Right lobe of liver (tissue), 6 donors: ENCODE data around the gene ADCY9. TPM values are rescaled to one million over a fixed set of nuclear protein-coding genes. Genes with fewer than 3 reads are reported as not detected.
A peak's percentile ranks its signal among the peaks of the same experiment; 100 is the strongest.
"Not testable (repeated sequence)": the region's sequence is repeated elsewhere in the genome, so short reads cannot be mapped to it uniquely, and the experiment has no call there.

Experiments used
- ATAC-seq, 4 donors: fragments of 200-7000 bp; cut with Tn5 transposase; one replicate each; pipeline ENCODE4 v1.9.1; 2020; ENCODE audit warnings: mild to moderate bottlenecking in 4 of 4, moderate library complexity in 4 of 4
- DNase-seq, 3 donors: peaks; one replicate each; pipeline ENCODE4 v3.0.0-alpha.2; 2020
- H3K27ac ChIP-seq, 3 donors: fragments of 200-600 bp; one replicate each; pipeline ENCODE4 v1.8.0; 2022
- H3K27me3 ChIP-seq, 2 donors: fragments of 200-600 bp; one replicate each; pipeline ENCODE4 v1.8.0; 2022
- H3K36me3 ChIP-seq, 4 donors: fragments of 200-600 bp; sonication (generic) in 1 of 4; one replicate each; pipeline versions ENCODE4 v1.5.1 to v1.8.0; 2017 to 2022; ENCODE audit warnings: control low read depth in 1 of 4
- H3K4me1 ChIP-seq, 4 donors: fragments of 200-600 bp; sonication (generic) in 1 of 4; one replicate each; pipeline versions ENCODE4 v1.5.1 to v1.8.0; 2017 to 2022; ENCODE audit warnings: control low read depth in 1 of 4
- H3K4me3 ChIP-seq, 3 donors: fragments of 200-600 bp; one replicate each; pipeline ENCODE4 v1.8.0; 2022
- H3K9me3 ChIP-seq, 4 donors: fragments of 200-600 bp; sonication (generic) in 1 of 4; one replicate each; pipeline versions ENCODE4 v1.5.1 to v1.8.0; 2017 to 2022; ENCODE audit warnings: control low read depth in 1 of 4
- CTCF ChIP-seq, 4 donors: fragments of 200-600 bp in 3 of 4; fragments of 450-650 bp in 1 of 4; IDR thresholded peaks; one replicate each; pipeline versions ENCODE4 v1.5.1 to v1.8.0; 2016 to 2022; ENCODE audit warnings: antibody characterized with exemption in 4 of 4, mild to moderate bottlenecking in 2 of 4
- POLR2A ChIP-seq: fragments of 450-650 bp; IDR thresholded peaks from one replicate; pipeline ENCODE4 v1.6.1; 2017; ENCODE audit warnings: antibody characterized with exemption, mild to moderate bottlenecking
- WGBS: methylation state at CpG from one replicate; pipeline ENCODE4 v1.1.6; 2018; ENCODE audit warnings: low coverage, low lambda C conversion rate; ENCODE audit not compliant: insufficient coverage; ENCODE audit errors: missing lambda C conversion rate; 5-methylcytosine and 5-hydroxymethylcytosine counted together
- intact Hi-C, 2 donors: fragments of 100-400 bp; cut with DNase I; formaldehyde crosslinking; loops; one replicate each; pipeline versions ENCODE4 v1.11.2 to v1.14.1; 2022
- total RNA-seq, 6 experiments: library from RNA; depleted of rRNA in 2 of 6; stranded (reverse); fragments of >200 nt in 2 of 6; fragmentation: NEBNext Ultra II Directional in 3 of 6; extraction: Animal tissue kit (Norgen Biotek cat#: 25700) in 3 of 6; gene quantifications; one replicate each; pipeline versions ENCODE4 v1.1.0 to v1.2.4, GENCODE V29; 2016 to 2023
- donor health status: DM: no; HTN: yes; CAD: no.
- donor health status: DM: no; HTN: no; CAD: no.
- donor health status: DM: no; HTN: no; CAD: no.
- donor health status: DM: no; HTN: yes; CAD: no.
- donor health status: DM: no; HTN: yes; CAD: no.

The ADCY9 gene
- total RNA-seq, 6 experiments from 2014 or later: 17.3 to 41.5 (median 25.6) TPM

- DNase-seq: no peak
- no peak for ATAC-seq
- H3K36me3 ChIP-seq: no peaks in the 10 kb centered on the region
Measured at GRCh38 chr16:3951861-3952736, 164.1 kb downstream of the ADCY9 start.

GRCh38 chr16:3951380-3951779 lies 164.9 kb downstream of the ADCY9 start:
- WGBS: 64% methylated on average over 5 of the region's 5 CpGs
- H3K4me3 ChIP-seq, intact Hi-C loops, ATAC-seq, H3K4me1 ChIP-seq, H3K9me3 ChIP-seq, H3K36me3 ChIP-seq, H3K27me3 ChIP-seq, DNase-seq, H3K27ac ChIP-seq: not testable (repeated sequence)

More at GRCh38 chr16:3951861-3952736, 164.1 kb downstream of the ADCY9 start:
- 76% methylated on average over 10 of the region's 12 CpGs for WGBS
- Histone ChIP-seq H3K4me1 (no peaks in the 10 kb centered on the region), H3K27ac (no peak overlapping the region), H3K9me3 (no peaks in the 10 kb centered on the region), H3K4me3 (no peak overlapping the region), H3K27me3 (no peaks in the 10 kb centered on the region)
- TF ChIP-seq POLR2A (no peak), CTCF (IDR thresholded peaks at IDR 0.05) (no peak)
- intact Hi-C loops: no loop called here

GRCh38 chr16:3950343-3951193 lies 165.7 kb downstream of the ADCY9 start:
- DNase-seq (no peak), ATAC-seq (peak in 2 of 4 donors; percentile 35 to 58)
- H3K9me3 ChIP-seq: no peaks in the 10 kb centered on the region
- no peaks in the 10 kb centered on the region for H3K27me3 ChIP-seq
- TF ChIP-seq POLR2A (no peak), CTCF (IDR thresholded peaks at IDR 0.05) (no peak)
- peak overlapping the region in 1 of 3 donors; percentile 31 for H3K27ac ChIP-seq
- H3K36me3 ChIP-seq: no peaks in the 10 kb centered on the region
- no peaks in the 10 kb centered on the region for H3K4me1 ChIP-seq
- H3K4me3 ChIP-seq: no peak overlapping the region
- intact Hi-C loops: no loop called here
- WGBS: 64% methylated on average over 26 of the region's 32 CpGs

- H3K4me3 ChIP-seq: no peak overlapping the region
- H3K36me3 ChIP-seq: no peaks in the 10 kb centered on the region
- H3K27me3 ChIP-seq: no peaks in the 10 kb centered on the region
- 50% methylated on average over 5 of the region's 9 CpGs for WGBS
- ATAC-seq (no peak), DNase-seq (no peak)
- intact Hi-C loops: no loop called here
- H3K9me3 ChIP-seq: no peaks in the 10 kb centered on the region
- no peaks in the 10 kb centered on the region for H3K4me1 ChIP-seq
- H3K27ac ChIP-seq: peak overlapping the region in 1 of 3 donors; percentile 31
- TF ChIP-seq POLR2A (no peak), CTCF (IDR thresholded peaks at IDR 0.05) (no peak)
Measured at GRCh38 chr16:3949946-3950342, 166.3 kb downstream of the ADCY9 start.

GRCh38 chr16:3949287-3949686 lies 167.0 kb downstream of the ADCY9 start:
- 44% methylated on average over 8 of the region's 14 CpGs for WGBS
- intact Hi-C loops: no loop called here
- no peak overlapping the region for H3K4me3 ChIP-seq
- no peak for TF ChIP-seq CTCF (IDR thresholded peaks at IDR 0.05)
- no peak for TF ChIP-seq POLR2A
- H3K9me3 ChIP-seq: no peaks in the 10 kb centered on the region
- H3K36me3 ChIP-seq: no peaks in the 10 kb centered on the region
- ATAC-seq (peak in 1 of 4 donors; percentile 26), DNase-seq (no peak)
- no peak overlapping the region for H3K27ac ChIP-seq
- no peaks in the 10 kb centered on the region for H3K27me3 ChIP-seq
- no peaks in the 10 kb centered on the region for H3K4me1 ChIP-seq
